ENCODE data around the gene SELENOI. TPM values are rescaled to one million over a fixed set of nuclear protein-coding genes. Genes with fewer than 3 reads are reported as not detected.
"Not testable (repeated sequence)": the region's sequence is repeated elsewhere in the genome, so short reads cannot be mapped to it uniquely, and the experiment has no call there.

The SELENOI gene
- total RNA-seq, 1 donor = 24.5 TPM

GRCh38 chr2:26355038-26355995 lies 9.4 kb downstream of the SELENOI start:
- no peak for DNase-seq (ENCODE audit: low read depth in 2 of 3, low spot score in 2 of 3)

- no peak for DNase-seq (ENCODE audit: low read depth in 2 of 3, low spot score in 2 of 3)
Observed at GRCh38 chr2:26356111-26356510, 10.2 kb downstream of the SELENOI start.

- no peak for DNase-seq (ENCODE audit: low read depth in 2 of 3, low spot score in 2 of 3)
Observed at GRCh38 chr2:26356771-26357170, 10.8 kb downstream of the SELENOI start.

- no peak for DNase-seq (ENCODE audit: low read depth in 2 of 3, low spot score in 2 of 3)
Observed at GRCh38 chr2:26359886-26360473, 14.0 kb downstream of the SELENOI start.

- DNase-seq (ENCODE audit: low read depth in 2 of 3, low spot score in 2 of 3) = no peak
Observed at GRCh38 chr2:26363323-26363722, 17.4 kb downstream of the SELENOI start.

GRCh38 chr2:26363958-26364357 lies 18.0 kb downstream of the SELENOI start:
- DNase-seq (ENCODE audit: low read depth in 2 of 3, low spot score in 2 of 3) = no peak

- no peak for DNase-seq (ENCODE audit: low read depth in 2 of 3, low spot score in 2 of 3)
Observed at GRCh38 chr2:26364669-26365068, 18.7 kb downstream of the SELENOI start.

GRCh38 chr2:26366957-26367356 lies 21.0 kb downstream of the SELENOI start:
- no peak for DNase-seq (ENCODE audit: low read depth in 2 of 3, low spot score in 2 of 3)

GRCh38 chr2:26369664-26370063 lies 23.7 kb downstream of the SELENOI start:
- not testable (repeated sequence) for DNase-seq (ENCODE audit: low read depth in 2 of 3, low spot score in 2 of 3)

GRCh38 chr2:26370909-26371308 lies 25.0 kb downstream of the SELENOI start:
- DNase-seq (ENCODE audit: low read depth in 2 of 3, low spot score in 2 of 3) = not testable (repeated sequence)

- no peak for DNase-seq (ENCODE audit: low read depth in 2 of 3, low spot score in 2 of 3)
Observed at GRCh38 chr2:26376799-26377198, 30.9 kb downstream of the SELENOI start.

GRCh38 chr2:26380281-26380680 lies 34.3 kb downstream of the SELENOI start:
- no peak for DNase-seq (ENCODE audit: low read depth in 2 of 3, low spot score in 2 of 3)

GRCh38 chr2:26382564-26382963 lies 36.6 kb downstream of the SELENOI start:
- no peak for DNase-seq (ENCODE audit: low read depth in 2 of 3, low spot score in 2 of 3)

- no peak for DNase-seq (ENCODE audit: low read depth in 2 of 3, low spot score in 2 of 3)
Observed at GRCh38 chr2:26384183-26384582, 38.2 kb downstream of the SELENOI start.

- DNase-seq (ENCODE audit: low read depth in 2 of 3, low spot score in 2 of 3) = no peak
Observed at GRCh38 chr2:26384597-26384996, 38.7 kb downstream of the SELENOI start.

- no peak for DNase-seq (ENCODE audit: low read depth in 2 of 3, low spot score in 2 of 3)
Observed at GRCh38 chr2:26387189-26387588, 41.2 kb downstream of the SELENOI start.

- no peak for DNase-seq (ENCODE audit: low read depth in 2 of 3, low spot score in 2 of 3)
Observed at GRCh38 chr2:26394694-26395093, 48.8 kb downstream of the SELENOI start.

- no peak for DNase-seq (ENCODE audit: low read depth in 2 of 3, low spot score in 2 of 3)
Observed at GRCh38 chr2:26395394-26395793, 49.5 kb downstream of the SELENOI start.

- no peak for DNase-seq (ENCODE audit: low read depth in 2 of 3, low spot score in 2 of 3)
Observed at GRCh38 chr2:26396734-26397298, 50.9 kb downstream of the SELENOI start.

- DNase-seq (ENCODE audit: low read depth in 2 of 3, low spot score in 2 of 3) = no peak
Observed at GRCh38 chr2:26399771-26400376, 53.9 kb downstream of the SELENOI start.

GRCh38 chr2:26400723-26401122 lies 54.8 kb downstream of the SELENOI start:
- DNase-seq (ENCODE audit: low read depth in 2 of 3, low spot score in 2 of 3) = no peak

All from hematopoietic multipotent progenitor cell (in vitro differentiated cells).